WTC11 (cell line): ENCODE results near the gene PPFIBP1. TPM values are rescaled to one million over a fixed set of nuclear protein-coding genes. Genes with fewer than 3 reads are reported as not detected.

Experiments
- ATAC-seq: fragments of 200-7000 bp; cut with Tn5 transposase; 2 replicates; pipeline ENCODE4 v1.10.0; 2021; ENCODE audit warnings: mild to moderate bottlenecking, moderate library complexity
- CTCF ChIA-PET: fragments of 300-600 bp; sonication (Branson Sonifier 250); formaldehyde crosslinking; loops from one replicate; lab custom pipeline; 2021; ENCODE audit warnings: antibody characterized with exemption; lab: Charles Lee
- POLR2A ChIA-PET: fragments of 350-600 bp; sonication (Branson Sonifier 250); formaldehyde crosslinking; loops from one replicate; lab custom pipeline; 2021; ENCODE audit warnings: antibody characterized with exemption; lab: Charles Lee
- DNase-seq: peaks from one replicate; pipeline ENCODE4 v3.0.0; 2021; ENCODE audit warnings: low spot score
- H3K27ac Mint-ChIP-seq: 2 replicates; pipeline ENCODE4 v1.8.0; 2021; ENCODE audit warnings: mixed read lengths
- H3K27me3 Mint-ChIP-seq: 2 replicates; pipeline ENCODE4 v1.8.0; 2021; ENCODE audit warnings: low read depth, mild to moderate bottlenecking, moderate library complexity, mixed read lengths
- H3K36me3 Mint-ChIP-seq: 2 replicates; pipeline ENCODE4 v1.8.0; 2021; ENCODE audit warnings: mixed read lengths
- H3K4me1 Mint-ChIP-seq: 2 replicates; pipeline ENCODE4 v1.8.0; 2022; ENCODE audit warnings: mixed read lengths
- H3K4me3 Mint-ChIP-seq: 2 replicates; pipeline ENCODE4 v1.8.0; 2021; ENCODE audit warnings: mild to moderate bottlenecking, moderate library complexity, mixed read lengths
- H3K9me3 Mint-ChIP-seq: 2 replicates; pipeline ENCODE4 v1.8.0; 2021; ENCODE audit warnings: mixed read lengths
- AR ChIP-seq: fragments of 250-450 bp; sonication (Bioruptor Pico); IDR thresholded peaks from 2 replicates; pipeline ENCODE4 v1.9.0; 2021; ENCODE audit warnings: mild to moderate bottlenecking
- ARID4B ChIP-seq: sonication (generic); formaldehyde crosslinking; IDR thresholded peaks from 2 replicates; pipeline ENCODE4 v1.8.0; 2023; ENCODE audit warnings: missing genetic modification reagents, mild to moderate bottlenecking, borderline replicate concordance
- CBFB ChIP-seq: sonication (generic); formaldehyde crosslinking; IDR thresholded peaks from 2 replicates; pipeline ENCODE4 v1.8.1; 2022; ENCODE audit warnings: mild to moderate bottlenecking, low read depth, missing genetic modification reagents
- CREM ChIP-seq: sonication (generic); formaldehyde crosslinking; IDR thresholded peaks from 2 replicates; pipeline ENCODE4 v1.8.1; 2022; ENCODE audit warnings: mild to moderate bottlenecking, missing genetic modification reagents, moderate library complexity
- EMX1 ChIP-seq: fragments of 250-450 bp; sonication (Bioruptor Pico); IDR thresholded peaks from 2 replicates; pipeline ENCODE4 v1.8.0; 2021; ENCODE audit warnings: mild to moderate bottlenecking
- FOXJ3 ChIP-seq: sonication (generic); formaldehyde crosslinking; IDR thresholded peaks from 2 replicates; pipeline ENCODE4 v1.9.0; 2021; ENCODE audit warnings: missing genetic modification reagents, mild to moderate bottlenecking, borderline replicate concordance
- FOXP1 ChIP-seq: sonication (generic); formaldehyde crosslinking; IDR thresholded peaks from 2 replicates; pipeline ENCODE4 v1.8.0; 2022; ENCODE audit warnings: missing genetic modification reagents, mild to moderate bottlenecking, moderate library complexity, borderline replicate concordance
- GRHL2 ChIP-seq: fragments of 250-450 bp; sonication (Bioruptor Pico); IDR thresholded peaks from 2 replicates; pipeline ENCODE4 v1.8.0; 2022; ENCODE audit warnings: mild to moderate bottlenecking, moderate library complexity; ENCODE audit not compliant: insufficient replicate concordance, severe bottlenecking
- GTF2I ChIP-seq: fragments of 250-450 bp; sonication (Bioruptor Pico); conservative IDR thresholded peaks from 2 replicates; pipeline ENCODE4 v1.4.0; 2021; ENCODE audit warnings: mild to moderate bottlenecking
- HMGXB4 ChIP-seq: sonication (generic); formaldehyde crosslinking; IDR thresholded peaks from 2 replicates; pipeline ENCODE4 v1.8.1; 2023; ENCODE audit warnings: mild to moderate bottlenecking, moderate library complexity, missing genetic modification reagents
- MXD4 ChIP-seq: fragments of 250-450 bp; sonication (Bioruptor Pico); IDR thresholded peaks from 2 replicates; pipeline ENCODE4 v1.8.0; 2021; ENCODE audit warnings: mild to moderate bottlenecking, moderate library complexity, borderline replicate concordance
- NFE2L1 ChIP-seq: sonication (generic); formaldehyde crosslinking; IDR thresholded peaks from 2 replicates; pipeline ENCODE4 v1.8.1; 2023; ENCODE audit warnings: missing genetic modification reagents
- NFYB ChIP-seq: sonication (generic); formaldehyde crosslinking; conservative IDR thresholded peaks from 2 replicates; pipeline ENCODE4 v1.8.0; 2022; ENCODE audit warnings: low read depth, missing genetic modification reagents
- OVOL2 ChIP-seq: fragments of 250-450 bp; sonication (Bioruptor Pico); IDR thresholded peaks from 2 replicates; pipeline ENCODE4 v1.9.0; 2021; ENCODE audit warnings: mild to moderate bottlenecking, borderline replicate concordance
- SMAD3 ChIP-seq: sonication (generic); formaldehyde crosslinking; IDR thresholded peaks from 2 replicates; pipeline ENCODE4 v1.8.0; 2022; ENCODE audit warnings: missing genetic modification reagents, mild to moderate bottlenecking, borderline replicate concordance
- SOX15 ChIP-seq: fragments of 250-450 bp; sonication (Bioruptor Pico); IDR thresholded peaks from 2 replicates; pipeline ENCODE4 v1.9.0; 2021; ENCODE audit warnings: mild to moderate bottlenecking
- USF1 ChIP-seq: sonication (generic); formaldehyde crosslinking; IDR thresholded peaks from 2 replicates; pipeline ENCODE4 v1.8.0; 2022; ENCODE audit warnings: mild to moderate bottlenecking, missing genetic modification reagents
- ZNF121 ChIP-seq: sonication (generic); formaldehyde crosslinking; IDR thresholded peaks from 2 replicates; pipeline ENCODE4 v1.8.0; 2023; ENCODE audit warnings: missing genetic modification reagents
- ZNF232 ChIP-seq: sonication (generic); formaldehyde crosslinking; IDR thresholded peaks from 2 replicates; pipeline ENCODE4 v1.8.0; 2022; ENCODE audit warnings: mild to moderate bottlenecking, missing genetic modification reagents
- ZNF317 ChIP-seq: sonication (generic); formaldehyde crosslinking; IDR thresholded peaks from 2 replicates; pipeline ENCODE4 v1.8.1; 2023; ENCODE audit warnings: low read depth, mild to moderate bottlenecking, moderate library complexity, missing genetic modification reagents, borderline replicate concordance
- ZNF416 ChIP-seq: fragments of 250-450 bp; sonication (Bioruptor Pico); IDR thresholded peaks from 2 replicates; pipeline ENCODE4 v1.9.0; 2021; ENCODE audit warnings: mild to moderate bottlenecking, inconsistent platforms
- total RNA-seq: library from RNA; stranded (reverse); gene quantifications from 3 replicates; pipeline ENCODE4 v1.2.3, GENCODE V29; 2021
- TF ChIP-seq, protein P1 (sequence below): sonication (generic); formaldehyde crosslinking; IDR thresholded peaks from 2 replicates; pipeline ENCODE4 v1.8.1; 2022; ENCODE audit warnings: low read depth, mild to moderate bottlenecking, moderate library complexity, missing genetic modification reagents, borderline replicate concordance

PPFIBP1 gene
- total RNA-seq, 1 experiment from 2014 or later, result 27.7 TPM

DNA sequence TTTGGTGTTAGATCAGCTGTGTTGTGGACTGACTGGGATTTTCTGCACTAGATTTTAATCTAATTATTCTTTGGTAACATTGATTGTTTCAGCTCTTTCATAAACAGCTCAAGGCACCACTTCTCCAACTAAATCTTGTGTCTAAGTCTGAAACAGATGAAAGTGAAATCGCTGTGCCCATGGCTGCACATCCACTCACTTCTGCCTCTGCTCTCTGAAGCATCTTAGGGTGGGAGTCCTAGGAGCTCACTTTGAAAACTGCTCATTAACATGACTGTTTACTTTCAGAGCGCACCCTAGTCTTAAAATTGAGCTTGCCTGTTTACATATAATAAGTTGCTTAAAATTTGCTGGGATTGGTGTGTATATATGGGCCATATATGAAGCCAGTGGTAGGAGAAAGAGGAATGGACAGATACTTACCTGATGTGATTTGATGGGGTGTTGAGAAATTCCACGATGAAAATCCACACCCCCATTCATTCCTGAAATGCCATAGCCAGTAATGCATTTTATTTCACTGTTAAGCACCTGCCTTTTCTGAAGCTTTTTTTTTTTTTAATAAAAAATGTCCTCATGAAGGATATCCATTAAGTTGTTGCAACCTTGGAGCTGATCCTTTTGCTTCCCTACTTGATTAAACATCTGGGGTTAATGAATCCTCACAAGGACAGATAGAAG is 52.8 kb downstream of the PPFIBP1 start:
- Mint-ChIP-seq H3K27me3 (no peaks in the 10 kb centered on the region), H3K4me1 (peaks cover 11% of the 10 kb centered on the region), H3K36me3 (no peaks in the 10 kb centered on the region; the same call in 1 of the 2 replicates), H3K4me3 (no peak overlapping the region), H3K9me3 (no peaks in the 10 kb centered on the region), H3K27ac (no peak overlapping the region)
- no peak for TF ChIP-seq OVOL2 (CRISPR knock-in tag)
- no peak for TF ChIP-seq ZNF317
- no peak for TF ChIP-seq SOX15 (CRISPR knock-in tag)
- no peak for TF ChIP-seq FOXJ3 (CRISPR knock-in tag)
- TF ChIP-seq SMAD3, result no peak
- no peak for TF ChIP-seq NFE2L1 (CRISPR knock-in tag)
- no peak for TF ChIP-seq CBFB
- TF ChIP-seq GRHL2 (CRISPR knock-in tag), result no peak
- no peak for TF ChIP-seq HMGXB4 (CRISPR knock-in tag)
- TF ChIP-seq, protein P1, sequence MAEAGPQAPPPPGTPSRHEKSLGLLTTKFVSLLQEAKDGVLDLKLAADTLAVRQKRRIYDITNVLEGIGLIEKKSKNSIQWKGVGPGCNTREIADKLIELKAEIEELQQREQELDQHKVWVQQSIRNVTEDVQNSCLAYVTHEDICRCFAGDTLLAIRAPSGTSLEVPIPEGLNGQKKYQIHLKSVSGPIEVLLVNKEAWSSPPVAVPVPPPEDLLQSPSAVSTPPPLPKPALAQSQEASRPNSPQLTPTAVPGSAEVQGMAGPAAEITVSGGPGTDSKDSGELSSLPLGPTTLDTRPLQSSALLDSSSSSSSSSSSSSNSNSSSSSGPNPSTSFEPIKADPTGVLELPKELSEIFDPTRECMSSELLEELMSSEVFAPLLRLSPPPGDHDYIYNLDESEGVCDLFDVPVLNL (CRISPR knock-in tag), result no peak
- TF ChIP-seq NFYB (CRISPR knock-in tag), result no peak
- TF ChIP-seq ARID4B (CRISPR knock-in tag), result no peak
- TF ChIP-seq ZNF416, result no peak
- TF ChIP-seq ZNF232 (CRISPR knock-in tag), result no peak
- TF ChIP-seq ZNF121, result no peak
- no peak for TF ChIP-seq GTF2I (CRISPR knock-in tag)
- TF ChIP-seq USF1 (CRISPR knock-in tag), result no peak
- ChIA-PET POLR2A (no interaction called here), CTCF (interaction anchor here (0.6 kb wide), 1 partner anchor 61 kb away, joined by 5 read pairs; no protein-coding TSS in a partner anchor)
- ATAC-seq, result no peak
- no peak for DNase-seq

- Mint-ChIP-seq H3K9me3 (no peaks in the 10 kb centered on the region), H3K36me3 (no peaks in the 10 kb centered on the region; the same call in 1 of the 2 replicates), H3K27ac (no peak overlapping the region), H3K4me1 (peaks cover 11% of the 10 kb centered on the region), H3K27me3 (no peaks in the 10 kb centered on the region), H3K4me3 (no peak overlapping the region)
- POLR2A ChIA-PET, result no interaction called here
- ATAC-seq (no peak), DNase-seq (no peak)
- CTCF ChIA-PET, result interaction anchor here (0.6 kb wide), 1 partner anchor 60 kb away, joined by 5 read pairs; no protein-coding TSS in a partner anchor
- no peak for TF ChIP-seq AR (CRISPR knock-in tag)
- TF ChIP-seq USF1 (CRISPR knock-in tag), result no peak
- no peak for TF ChIP-seq ZNF232 (CRISPR knock-in tag)
- TF ChIP-seq MXD4 (CRISPR knock-in tag), result no peak
- no peak for TF ChIP-seq OVOL2 (CRISPR knock-in tag)
- TF ChIP-seq HMGXB4 (CRISPR knock-in tag), result no peak
- no peak for TF ChIP-seq EMX1 (CRISPR knock-in tag)
- TF ChIP-seq FOXP1 (CRISPR knock-in tag), result no peak
- no peak for TF ChIP-seq CREM (CRISPR knock-in tag)
Observed at GRCh38 chr12:27577688-27578087, 53.7 kb downstream of the PPFIBP1 start.
